SK-N-SH (cell line): ENCODE results near the gene UFSP2. TPM values are rescaled to one million over a fixed set of nuclear protein-coding genes. Genes with fewer than 3 reads are reported as not detected.

Experiments
- CTCF ChIA-PET: fragments of 300-600, 350-600 bp; formaldehyde crosslinking; extraction: SDS; loops from one replicate; lab custom pipeline; 2021; lab: Yijun Ruan, JAX
- POLR2A ChIA-PET: fragments of 350-600 bp; sonication (Branson Sonifier 250); formaldehyde crosslinking; extraction: SDS; loops from one replicate; lab custom pipeline; 2020; ENCODE audit warnings: antibody characterized with exemption, inconsistent platforms; lab: Yijun Ruan, JAX
- DNase-seq: peaks from one replicate; pipeline ENCODE4 v3.0.0; 2012
- H2AFZ ChIP-seq: fragments of 200-600 bp; sonication (generic); 2 replicates; pipeline ENCODE4 v1.8.1; 2016; ENCODE audit warnings: antibody characterized with exemption, mild to moderate bottlenecking, low read depth
- H3F3A ChIP-seq: fragments of 200-600 bp; sonication (generic); replicated peaks from 2 replicates; pipeline ENCODE3; 2016; ENCODE audit warnings: antibody characterized with exemption, mild to moderate bottlenecking; ENCODE audit not compliant: insufficient read depth
- H3K27ac ChIP-seq, 2 experiments: fragments of 200-500 bp in 1 of 2; fragments of 200-600 bp in 1 of 2; sonication (Bioruptor generic) in 1 of 2; sonication (generic), shearing (Covaris generic) in 1 of 2; 2 replicates each; pipeline versions ENCODE4 v1.5.1 to v1.6.1; 2014 to 2016; ENCODE audit warnings: low read depth in 2 of 2, inconsistent platforms in 1 of 2, low read length in 1 of 2, mild to moderate bottlenecking in 1 of 2, mixed read lengths in 1 of 2
- H3K27me3 ChIP-seq: fragments of 200-600 bp; sonication (generic), shearing (Covaris generic); 2 replicates; pipeline ENCODE4 v1.6.1; 2016; ENCODE audit warnings: mixed run types; ENCODE audit not compliant: insufficient read depth
- H3K36me3 ChIP-seq, 2 experiments: fragments of 200-500 bp in 1 of 2; fragments of 200-600 bp in 1 of 2; sonication (Bioruptor generic) in 1 of 2; sonication (generic) in 1 of 2; replicated peaks in 1 of 2; 2 replicates each; pipeline versions ENCODE3 to v1.5.1; 2014 to 2016; ENCODE audit warnings: low read length in 1 of 2, mild to moderate bottlenecking in 1 of 2; ENCODE audit not compliant: insufficient read depth in 2 of 2, control insufficient read depth in 1 of 2
- H3K4me1 ChIP-seq, 2 experiments: fragments of 200-500 bp in 1 of 2; fragments of 200-600 bp in 1 of 2; sonication (Bioruptor generic) in 1 of 2; sonication (generic), shearing (Covaris generic) in 1 of 2; 2 replicates each; pipeline versions ENCODE4 v1.5.1 to v1.6.1; 2014 to 2016; ENCODE audit warnings: low read depth in 1 of 2, low read length in 1 of 2, mixed run types in 1 of 2; ENCODE audit not compliant: insufficient read depth in 2 of 2, control insufficient read depth in 1 of 2
- H3K4me2 ChIP-seq: fragments of 200-600 bp; sonication (generic), shearing (Covaris generic); 2 replicates; pipeline ENCODE4 v1.6.1; 2017; ENCODE audit warnings: mixed run types
- H3K4me3 ChIP-seq, 2 experiments: fragments of 200-500 bp in 1 of 2; fragments of 200-600 bp in 1 of 2; sonication (Bioruptor generic) in 1 of 2; sonication (generic), shearing (Covaris generic) in 1 of 2; 2 replicates each; pipeline versions ENCODE4 v1.5.1 to v1.8.1; 2014 to 2016; ENCODE audit warnings: low read depth in 2 of 2, inconsistent platforms in 1 of 2, low read length in 1 of 2, mild to moderate bottlenecking in 1 of 2, mixed read lengths in 1 of 2, moderate library complexity in 1 of 2
- H3K79me2 ChIP-seq: fragments of 200-600 bp; sonication (generic); 2 replicates; pipeline ENCODE4 v1.8.1; 2017; ENCODE audit warnings: mild to moderate bottlenecking; ENCODE audit not compliant: insufficient read depth
- H3K9ac ChIP-seq: fragments of 200-600 bp; sonication (generic); 2 replicates; pipeline ENCODE4 v1.6.1; 2017; ENCODE audit warnings: mixed run types
- H3K9me2 ChIP-seq: fragments of 200-600 bp; sonication (generic); 2 replicates; pipeline ENCODE4 v1.6.1; 2017; ENCODE audit warnings: mixed run types
- H3K9me3 ChIP-seq: fragments of 200-600 bp; sonication (generic); 2 replicates; pipeline ENCODE4 v1.6.1; 2017; ENCODE audit warnings: mixed run types, mild to moderate bottlenecking, moderate library complexity
- H4K20me1 ChIP-seq: fragments of 200-600 bp; sonication (generic); 2 replicates; pipeline ENCODE4 v1.6.1; 2017; ENCODE audit warnings: mild to moderate bottlenecking, mixed run types; ENCODE audit not compliant: insufficient read depth
- JUND ChIP-seq: IDR thresholded peaks from 2 replicates; pipeline ENCODE4 v1.4.0; 2012
- MEF2A ChIP-seq: IDR thresholded peaks from 2 replicates; pipeline ENCODE4 v1.4.0; 2012; ENCODE audit warnings: low read depth, borderline replicate concordance
- MXI1 ChIP-seq: IDR thresholded peaks from 2 replicates; pipeline ENCODE4 v1.6.1; 2012; ENCODE audit warnings: mild to moderate bottlenecking, low read depth, low read length, improper control_type of control experiment
- RCOR1 ChIP-seq: fragments of 150-350 bp; IDR thresholded peaks from 2 replicates; pipeline ENCODE4 v1.6.1; 2017; ENCODE audit warnings: antibody characterized with exemption, low read length
- REST ChIP-seq: IDR thresholded peaks from 2 replicates; pipeline ENCODE4 v1.6.1; 2012; ENCODE audit warnings: mild to moderate bottlenecking, low read depth, low read length, moderate library complexity
- RFX5 ChIP-seq: IDR thresholded peaks from 2 replicates; pipeline ENCODE4 v1.6.1; 2012; ENCODE audit warnings: mild to moderate bottlenecking, improper control_type of control experiment, low read length
- RXRA ChIP-seq: IDR thresholded peaks from 2 replicates; pipeline ENCODE4 v1.4.0; 2012; ENCODE audit warnings: low read depth, mild to moderate bottlenecking, borderline replicate concordance
- SIN3A ChIP-seq: IDR thresholded peaks from 2 replicates; pipeline ENCODE4 v1.6.1; 2012; ENCODE audit warnings: low read depth, mild to moderate bottlenecking, low read length, moderate library complexity, borderline replicate concordance
- TAF1 ChIP-seq: IDR thresholded peaks from 2 replicates; pipeline ENCODE4 v1.6.1; 2012; ENCODE audit warnings: low read depth, mild to moderate bottlenecking, low read length, moderate library complexity, borderline replicate concordance
- YY1 ChIP-seq: IDR thresholded peaks from 2 replicates; pipeline ENCODE4 v1.4.0; 2012; ENCODE audit warnings: low read depth, mild to moderate bottlenecking
- ZBTB33 ChIP-seq: IDR thresholded peaks from 2 replicates; pipeline ENCODE4 v1.4.0; 2012; ENCODE audit warnings: low read depth, borderline replicate concordance
- WGBS: methylation state at CpG from one replicate; pipeline ENCODE4 v1.1.6; 2017; ENCODE audit warnings: low lambda C conversion rate; 5-methylcytosine and 5-hydroxymethylcytosine counted together
- polyA plus RNA-seq, 3 experiments: library from polyadenylated mRNA; depleted of rRNA; stranded (reverse); fragments of >200 nt; gene quantifications; 2 replicates each; pipeline ENCODE4 v1.2.3, GENCODE V29; 2012
- TF ChIP-seq, protein P1 (sequence below): IDR thresholded peaks from 2 replicates; pipeline ENCODE4; 2012
- TF ChIP-seq, protein P2 (sequence below): fragments of 200-600 bp; sonication (generic); IDR thresholded peaks from 2 replicates; pipeline ENCODE4 v1.6.1; 2017; ENCODE audit warnings: antibody characterized with exemption, mild to moderate bottlenecking, moderate library complexity

UFSP2 gene
- polyA plus RNA-seq, 1 of the 3 experiments (the other 2 are of a cell fraction): 15.5 TPM

- TF ChIP-seq REST (no peak), YY1 (no peak), MXI1 (peak; percentile 41; the same call in 1 of the 2 replicates), SIN3A (no peak), RFX5 (peak; percentile 73), TAF1 (no peak)
- TF ChIP-seq, protein P1, sequence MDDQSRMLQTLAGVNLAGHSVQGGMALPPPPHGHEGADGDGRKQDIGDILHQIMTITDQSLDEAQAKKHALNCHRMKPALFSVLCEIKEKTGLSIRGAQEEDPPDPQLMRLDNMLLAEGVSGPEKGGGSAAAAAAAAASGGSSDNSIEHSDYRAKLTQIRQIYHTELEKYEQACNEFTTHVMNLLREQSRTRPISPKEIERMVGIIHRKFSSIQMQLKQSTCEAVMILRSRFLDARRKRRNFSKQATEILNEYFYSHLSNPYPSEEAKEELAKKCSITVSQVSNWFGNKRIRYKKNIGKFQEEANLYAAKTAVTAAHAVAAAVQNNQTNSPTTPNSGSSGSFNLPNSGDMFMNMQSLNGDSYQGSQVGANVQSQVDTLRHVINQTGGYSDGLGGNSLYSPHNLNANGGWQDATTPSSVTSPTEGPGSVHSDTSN: no peak
These were observed 30.4 kb downstream of the UFSP2 start, which contains the start of gene LRP2BP (continued) for GRCh38 chr4:185395238-185395955.

DNA sequence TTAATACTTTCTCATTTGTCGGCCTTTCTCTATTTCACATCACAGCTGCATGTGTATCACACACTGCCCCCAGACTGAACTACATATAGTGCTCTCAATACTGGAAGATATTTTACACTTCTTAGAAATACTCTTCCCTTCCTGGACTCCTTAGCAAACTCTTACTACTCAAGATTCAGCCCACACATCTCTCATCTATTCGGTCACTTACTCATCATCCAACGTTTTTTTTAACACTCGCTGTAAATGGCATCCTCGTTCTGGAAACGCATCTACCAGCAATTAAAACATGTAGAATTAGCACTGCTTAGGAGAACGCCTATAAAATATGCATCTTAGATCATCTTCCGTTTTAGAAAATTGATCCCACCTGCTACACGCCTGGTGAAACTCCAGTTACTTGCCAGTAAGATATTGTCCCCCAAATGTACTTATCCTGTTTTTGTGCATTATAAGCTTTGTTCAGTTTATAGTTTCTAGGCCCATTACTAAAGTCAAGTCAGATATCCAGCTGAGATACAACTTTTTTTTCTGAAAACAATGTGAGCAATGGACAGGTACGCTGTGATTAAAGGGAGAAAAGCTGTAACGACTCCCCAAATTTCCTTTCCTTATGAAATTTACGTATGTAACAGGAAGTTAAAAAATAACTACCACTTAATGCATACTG, 31.1 kb downstream of the UFSP2 start:
- Histone ChIP-seq H3K27ac (peak overlapping the region; percentile 94 to 98; a peak in 3 of 4 replicates), H3K79me2 (0 out of 2 replicates have a peak, but pooled peaks cover 8% of the 10 kb centered on the region), H3K4me3 (peak overlapping the region; percentile 74 to 78), H3K36me3 (peaks cover 14 to 20% of the 10 kb centered on the region in 2 experiments), H4K20me1 (no peaks in the 10 kb centered on the region), H3K9me3 (no peaks in the 10 kb centered on the region), H3F3A (peaks cover 4% of the 10 kb centered on the region), H3K9me2 (no peaks in the 10 kb centered on the region), H3K9ac (peak overlapping the region; percentile 90), H3K4me2 (peak overlapping the region; percentile 99), H3K4me1 (peaks cover 6 to 8% of the 10 kb centered on the region in 2 experiments; a peak in 3 of 4 replicates), H2AFZ (0 out of 2 replicates have a peak overlapping the region, but pooled peaks have one; percentile 65), H3K27me3 (no peaks in the 10 kb centered on the region)
- CTCF ChIA-PET: interaction anchor here (3.8 kb wide), 1 partner anchor 643 kb away, joined by 19 read pairs; no protein-coding TSS in a partner anchor
- POLR2A ChIA-PET: interaction anchor here (1.2 kb wide), 1 partner anchor 192 kb away, joined by 4 read pairs; no protein-coding TSS in a partner anchor
- no peak for DNase-seq
- TF ChIP-seq RXRA (no peak), RCOR1 (no peak), ZBTB33 (no peak), MEF2A (no peak), YY1 (no peak), JUND (no peak)
- TF ChIP-seq, protein P2, sequence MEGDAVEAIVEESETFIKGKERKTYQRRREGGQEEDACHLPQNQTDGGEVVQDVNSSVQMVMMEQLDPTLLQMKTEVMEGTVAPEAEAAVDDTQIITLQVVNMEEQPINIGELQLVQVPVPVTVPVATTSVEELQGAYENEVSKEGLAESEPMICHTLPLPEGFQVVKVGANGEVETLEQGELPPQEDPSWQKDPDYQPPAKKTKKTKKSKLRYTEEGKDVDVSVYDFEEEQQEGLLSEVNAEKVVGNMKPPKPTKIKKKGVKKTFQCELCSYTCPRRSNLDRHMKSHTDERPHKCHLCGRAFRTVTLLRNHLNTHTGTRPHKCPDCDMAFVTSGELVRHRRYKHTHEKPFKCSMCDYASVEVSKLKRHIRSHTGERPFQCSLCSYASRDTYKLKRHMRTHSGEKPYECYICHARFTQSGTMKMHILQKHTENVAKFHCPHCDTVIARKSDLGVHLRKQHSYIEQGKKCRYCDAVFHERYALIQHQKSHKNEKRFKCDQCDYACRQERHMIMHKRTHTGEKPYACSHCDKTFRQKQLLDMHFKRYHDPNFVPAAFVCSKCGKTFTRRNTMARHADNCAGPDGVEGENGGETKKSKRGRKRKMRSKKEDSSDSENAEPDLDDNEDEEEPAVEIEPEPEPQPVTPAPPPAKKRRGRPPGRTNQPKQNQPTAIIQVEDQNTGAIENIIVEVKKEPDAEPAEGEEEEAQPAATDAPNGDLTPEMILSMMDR: no peak
- WGBS: 69% methylated on average over 12 of the region's 12 CpGs
